GM18861 (cell line): Measurements from ENCODE around the gene BTBD19.
"Not testable (repeated sequence)": the region's sequence is repeated elsewhere in the genome, so short reads cannot be mapped to it uniquely, and the experiment has no call there.

Experiments
- ATAC-seq: cut with Tn5 transposase; IDR thresholded peaks from one replicate; pipeline ENCODE4 v1.9.1; 2021; ENCODE audit not compliant: unreplicated experiment

BTBD19 gene

DNA sequence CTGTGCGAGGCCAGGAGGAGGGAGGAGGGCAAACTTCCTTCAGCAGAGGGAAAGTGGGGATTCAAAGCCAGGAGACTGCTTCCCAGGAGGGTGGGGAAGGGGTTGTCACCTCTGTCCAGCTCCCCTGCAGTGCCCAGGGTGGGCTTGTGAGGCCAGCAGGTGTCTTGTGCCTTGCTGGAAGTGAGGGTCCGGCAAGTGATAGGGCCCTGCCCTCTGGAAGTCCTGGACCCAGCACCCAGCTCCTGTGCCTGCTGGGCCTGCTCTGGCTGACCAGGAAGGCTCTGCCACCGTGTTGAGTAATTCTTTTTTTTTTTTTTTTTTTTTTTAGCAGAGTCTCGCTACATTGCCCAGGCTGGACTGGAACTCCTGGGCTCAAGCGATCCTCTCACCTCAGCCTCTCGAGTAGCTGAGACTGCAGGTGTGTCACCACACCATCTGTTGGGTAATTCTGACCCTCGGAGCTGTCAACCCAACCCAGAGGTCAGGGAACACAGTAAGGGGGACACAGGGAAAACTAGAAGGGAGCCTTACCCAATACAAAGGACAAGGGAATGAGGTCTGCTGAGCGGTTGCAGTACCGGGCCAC is 21.4 kb upstream of the BTBD19 start:
- no peak for ATAC-seq

DNA sequence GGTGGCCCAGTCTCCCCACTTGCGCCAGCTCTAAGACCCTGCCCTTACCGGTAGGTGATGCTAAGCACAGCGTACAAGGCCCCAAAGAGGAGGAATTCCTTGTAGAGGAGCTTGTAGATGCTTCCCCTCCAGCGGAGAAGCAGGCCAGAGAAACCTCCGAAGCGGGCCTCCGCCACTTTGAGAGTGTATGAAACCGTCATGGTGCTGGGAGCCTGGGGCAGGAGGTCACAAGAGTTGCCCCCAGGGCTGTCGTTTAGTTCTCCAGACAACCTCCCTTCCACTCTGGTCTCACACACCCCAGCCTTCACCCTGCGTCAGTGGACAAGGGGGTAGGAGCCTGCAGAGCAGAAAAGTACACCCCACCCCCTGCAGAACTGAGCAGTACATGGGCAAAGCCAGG is 20.8 kb upstream of the BTBD19 start:
- no peak for ATAC-seq

DNA sequence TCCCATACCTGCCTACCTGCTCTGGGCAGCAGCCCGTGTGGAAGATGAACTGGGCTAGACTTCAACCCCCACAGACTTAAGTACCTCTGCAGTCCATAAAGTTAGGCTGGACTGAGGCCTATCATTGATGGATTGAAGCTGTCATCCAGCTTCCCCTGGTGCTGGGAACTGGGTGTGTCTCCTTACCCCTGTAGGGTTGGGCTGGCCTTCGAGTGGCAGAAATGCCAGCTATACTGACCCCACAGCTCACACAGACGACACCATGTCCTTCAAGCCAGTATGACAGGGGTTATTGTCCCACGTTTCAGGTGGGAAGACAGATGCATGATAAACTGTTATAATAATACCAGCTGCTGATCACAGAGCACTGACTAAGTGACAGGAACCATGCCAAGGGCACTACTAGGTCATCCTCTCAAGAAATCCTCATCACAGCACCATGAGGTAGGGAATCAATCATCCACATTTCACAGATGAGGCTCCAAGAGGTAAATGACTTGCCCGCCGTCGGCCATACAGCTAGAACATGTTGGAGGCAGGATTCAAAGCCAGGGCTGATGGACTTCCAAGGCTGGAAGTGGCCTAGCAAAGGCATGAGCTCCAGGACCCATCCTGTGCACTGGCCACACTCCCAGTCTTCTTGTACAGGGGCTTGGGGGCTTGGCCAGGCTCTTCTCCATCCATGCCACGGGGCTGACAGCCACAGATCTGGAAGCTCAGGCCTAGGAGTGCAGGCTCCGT is 20.0 kb upstream of the BTBD19 start, which contains the start of gene BEST4:
Gene BEST4, minus strand, starts transcription at position 51 of the 741 bp plus-strand sequence. CDS start 465 bp downstream, outside the sequence.
- no peak for ATAC-seq

DNA sequence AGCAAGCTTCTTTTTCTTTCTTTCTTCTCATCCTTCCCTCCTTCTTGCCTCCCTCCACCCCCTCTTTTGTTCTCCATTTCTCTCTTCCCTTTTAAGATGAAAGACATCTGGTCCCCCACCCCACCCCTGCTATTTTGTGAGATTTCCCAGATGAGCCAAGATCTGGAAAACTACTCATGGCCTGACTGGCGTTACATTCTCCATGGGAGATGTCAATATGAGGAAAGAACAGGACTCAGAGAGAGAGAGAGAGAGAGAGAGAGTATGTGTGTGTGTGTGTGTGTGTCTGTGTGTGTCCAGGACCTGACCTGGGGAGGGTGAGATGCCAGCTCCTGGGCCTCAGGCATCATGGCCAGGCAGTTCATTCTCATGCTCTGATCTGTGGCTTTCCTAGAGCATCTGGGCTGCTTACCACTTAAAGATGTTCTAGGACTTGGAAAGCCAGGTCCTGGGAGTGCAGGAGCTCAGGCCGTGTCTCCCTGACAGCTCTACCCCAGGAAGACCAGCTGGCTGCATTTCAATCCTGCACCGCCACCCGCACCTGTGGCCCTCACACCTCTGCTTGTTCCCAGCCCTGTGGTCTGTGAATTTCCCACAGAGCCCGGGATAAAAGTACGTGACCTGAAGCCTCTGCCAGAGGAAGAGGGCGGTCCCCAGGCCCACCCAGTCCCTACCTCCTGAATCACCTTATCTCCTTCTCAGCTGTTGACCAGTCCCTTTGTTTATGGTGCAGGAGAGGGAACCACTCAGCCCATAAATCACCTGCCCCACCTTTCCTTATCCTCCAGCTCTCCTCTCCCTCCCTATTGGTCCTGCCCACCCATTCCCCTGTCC is 17.1 kb upstream of the BTBD19 start:
- no peak for ATAC-seq

- no peak for ATAC-seq
Observed at GRCh38 chr1:44792736-44793502, 15.4 kb upstream of the BTBD19 start.

- not testable (repeated sequence) for ATAC-seq
Observed at GRCh38 chr1:44797886-44798285, 10.4 kb upstream of the BTBD19 start.

DNA sequence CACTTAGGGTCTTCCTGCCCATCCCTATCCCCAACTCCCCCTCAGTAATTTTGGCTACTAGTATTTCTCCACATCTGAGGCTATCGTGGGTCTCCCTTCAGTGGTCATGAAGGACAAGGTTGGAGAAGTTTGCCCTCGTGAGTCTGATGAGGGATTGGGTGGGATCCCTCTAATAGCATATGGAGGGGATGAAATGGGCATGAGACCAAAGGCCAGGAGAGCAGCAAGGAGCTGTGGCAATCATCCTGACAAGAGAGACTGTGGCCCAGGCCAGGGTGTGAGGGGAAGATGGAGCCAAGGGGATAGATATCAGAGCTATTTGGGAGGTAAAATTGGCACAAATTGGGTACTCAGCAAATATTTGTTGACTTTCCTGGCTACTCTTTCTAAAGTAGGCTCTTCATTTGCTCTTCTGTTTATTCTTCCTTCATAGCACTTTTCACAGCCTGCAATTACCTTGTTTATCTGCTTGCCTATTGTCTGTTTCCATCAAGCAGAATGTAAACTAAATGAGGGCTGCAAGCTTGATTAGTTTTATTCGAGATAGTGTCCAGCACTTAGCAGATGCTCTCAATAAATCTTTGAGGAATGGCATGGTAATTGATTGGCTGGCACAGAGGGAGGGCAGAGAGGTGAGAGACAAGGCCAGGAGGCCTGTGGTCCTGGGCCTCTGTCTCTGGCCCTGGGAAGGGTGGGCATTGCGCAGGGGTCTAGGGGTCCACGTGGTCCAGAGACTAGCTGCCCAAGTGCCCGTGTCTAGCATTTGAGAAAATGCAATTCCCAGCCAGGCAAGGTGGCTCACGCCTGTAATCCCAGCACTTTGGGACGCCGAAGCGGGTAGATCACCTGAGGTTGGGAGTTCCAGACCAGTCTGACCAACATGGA is 9.6 kb upstream of the BTBD19 start:
- no peak for ATAC-seq

GRCh38 chr1:44799770-44800584 is 8.3 kb upstream of the BTBD19 start, which contains the start of gene PLK3:
TSS of gene PLK3 (plus strand) at chr1:44800377. CDS start at chr1:44800464, 87 bp downstream.
- ATAC-seq = peak; percentile 71

DNA sequence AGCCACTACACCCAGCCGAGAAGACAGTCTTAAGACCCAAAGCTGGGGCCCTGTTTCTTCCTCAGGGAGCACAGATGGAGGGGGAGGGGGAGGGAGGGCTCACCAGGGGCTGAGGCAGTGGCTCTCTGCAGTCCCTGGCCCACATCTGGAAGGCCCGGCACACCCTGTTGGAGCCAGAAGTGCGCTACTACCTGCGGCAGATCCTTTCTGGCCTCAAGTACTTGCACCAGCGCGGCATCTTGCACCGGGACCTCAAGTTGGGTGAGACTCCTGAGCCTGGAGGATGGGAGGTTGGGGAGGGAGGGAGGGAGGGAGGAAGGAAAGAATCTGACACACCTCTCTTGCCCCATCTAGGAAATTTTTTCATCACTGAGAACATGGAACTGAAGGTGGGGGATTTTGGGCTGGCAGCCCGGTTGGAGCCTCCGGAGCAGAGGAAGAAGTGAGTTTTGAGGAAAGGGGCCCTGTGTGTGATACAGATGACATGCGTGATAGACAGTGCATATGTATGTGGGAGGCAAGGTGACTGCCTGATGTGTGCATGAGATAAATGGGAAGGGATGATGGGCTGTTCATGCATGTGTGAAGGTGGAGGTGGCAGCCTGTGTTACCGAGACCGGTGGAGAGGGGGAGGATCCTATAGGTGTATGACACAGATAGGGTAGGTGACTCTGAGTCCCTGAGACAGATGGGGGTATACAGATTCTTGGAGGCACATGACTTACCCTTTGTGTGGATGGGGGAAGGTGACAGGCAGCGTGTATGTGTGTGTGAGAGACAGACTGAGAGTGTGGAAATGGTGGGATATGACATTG is 6.6 kb upstream of the BTBD19 start:
- no peak for ATAC-seq

DNA sequence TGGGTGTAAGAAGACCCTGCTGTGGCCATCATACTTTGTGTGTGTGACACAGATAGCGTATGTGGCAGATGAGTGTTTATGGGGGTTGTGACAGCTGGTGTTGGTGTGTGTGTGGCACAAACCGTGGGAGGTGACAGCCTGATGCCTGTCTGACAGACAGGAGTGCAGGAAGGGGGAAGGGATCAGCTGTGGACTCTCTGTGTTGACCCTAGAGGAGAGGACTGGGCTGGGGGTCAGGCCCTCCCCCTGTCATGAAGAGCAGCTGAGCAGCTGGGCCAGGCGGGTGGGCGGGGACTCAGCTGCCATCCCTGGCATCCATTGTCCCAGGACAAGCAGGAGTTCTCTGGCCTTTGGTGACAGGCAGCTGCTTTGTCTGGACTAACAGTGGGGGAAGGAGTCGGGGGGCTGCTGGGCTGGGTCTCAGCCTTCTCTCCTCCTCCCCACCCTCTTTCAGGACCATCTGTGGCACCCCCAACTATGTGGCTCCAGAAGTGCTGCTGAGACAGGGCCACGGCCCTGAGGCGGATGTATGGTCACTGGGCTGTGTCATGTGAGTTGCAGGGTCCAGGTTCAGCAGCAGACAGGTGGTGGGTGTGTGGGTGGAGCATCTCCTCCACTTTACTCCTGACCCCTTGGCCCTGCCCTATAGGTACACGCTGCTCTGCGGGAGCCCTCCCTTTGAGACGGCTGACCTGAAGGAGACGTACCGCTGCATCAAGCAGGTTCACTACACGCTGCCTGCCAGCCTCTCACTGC is 5.8 kb upstream of the BTBD19 start:
- ATAC-seq = no peak

DNA sequence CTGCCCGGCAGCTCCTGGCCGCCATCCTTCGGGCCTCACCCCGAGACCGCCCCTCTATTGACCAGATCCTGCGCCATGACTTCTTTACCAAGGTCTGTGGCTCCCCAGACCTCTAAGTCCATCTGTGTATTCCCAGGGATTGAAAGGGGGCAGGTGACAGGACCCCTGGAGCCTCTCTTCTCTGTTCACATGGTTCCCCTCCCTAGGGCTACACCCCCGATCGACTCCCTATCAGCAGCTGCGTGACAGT is 5.3 kb upstream of the BTBD19 start:
- no peak for ATAC-seq

DNA sequence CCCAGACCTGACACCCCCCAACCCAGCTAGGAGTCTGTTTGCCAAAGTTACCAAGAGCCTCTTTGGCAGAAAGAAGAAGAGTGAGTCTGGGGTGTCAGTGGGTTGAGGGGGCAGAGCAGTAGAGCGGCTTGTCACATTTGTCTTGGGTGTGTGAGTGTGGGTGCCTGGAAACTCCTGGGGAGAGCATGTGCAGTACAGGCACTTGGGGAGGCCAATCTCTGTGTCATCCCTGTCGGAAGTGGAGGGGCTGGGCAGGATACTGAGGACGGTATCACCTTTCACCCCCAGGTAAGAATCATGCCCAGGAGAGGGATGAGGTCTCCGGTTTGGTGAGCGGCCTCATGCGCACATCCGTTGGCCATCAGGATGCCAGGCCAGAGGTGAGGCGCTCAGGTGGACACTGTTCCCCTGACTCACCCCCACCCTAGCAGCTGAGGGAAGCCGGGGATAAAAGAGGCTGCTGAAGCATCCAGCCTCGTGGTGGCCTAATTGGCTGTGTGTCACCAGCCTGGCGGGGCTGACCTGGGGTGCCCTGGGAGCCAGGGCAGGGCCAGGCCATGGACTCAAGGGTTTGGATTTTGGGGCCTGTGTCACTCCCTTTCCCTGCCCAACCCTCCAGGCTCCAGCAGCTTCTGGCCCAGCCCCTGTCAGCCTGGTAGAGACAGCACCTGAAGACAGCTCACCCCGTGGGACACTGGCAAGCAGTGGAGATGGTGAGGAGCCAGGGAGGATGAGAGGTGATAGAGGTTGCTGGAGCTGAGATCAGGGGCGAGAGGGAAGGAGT is 4.8 kb upstream of the BTBD19 start:
- no peak for ATAC-seq

DNA sequence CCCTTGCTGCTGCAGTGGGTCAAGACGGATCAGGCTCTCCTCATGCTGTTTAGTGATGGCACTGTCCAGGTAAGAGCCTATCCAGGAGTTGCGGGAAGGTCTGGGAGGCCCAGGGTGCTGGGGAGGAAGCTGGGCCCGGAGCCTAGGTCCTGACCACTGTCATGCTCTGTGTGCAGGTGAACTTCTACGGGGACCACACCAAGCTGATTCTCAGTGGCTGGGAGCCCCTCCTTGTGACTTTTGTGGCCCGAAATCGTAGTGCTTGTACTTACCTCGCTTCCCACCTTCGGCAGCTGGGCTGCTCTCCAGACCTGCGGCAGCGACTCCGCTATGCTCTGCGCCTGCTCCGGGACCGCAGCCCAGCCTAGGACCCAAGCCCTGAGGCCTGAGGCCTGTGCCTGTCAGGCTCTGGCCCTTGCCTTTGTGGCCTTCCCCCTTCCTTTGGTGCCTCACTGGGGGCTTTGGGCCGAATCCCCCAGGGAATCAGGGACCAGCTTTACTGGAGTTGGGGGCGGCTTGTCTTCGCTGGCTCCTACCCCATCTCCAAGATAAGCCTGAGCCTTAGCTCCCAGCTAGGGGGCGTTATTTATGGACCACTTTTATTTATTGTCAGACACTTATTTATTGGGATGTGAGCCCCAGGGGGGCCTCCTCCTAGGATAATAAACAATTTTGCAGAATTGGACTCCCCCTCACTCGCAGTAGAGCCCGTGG is 2.9 kb upstream of the BTBD19 start:
- no peak for ATAC-seq

DNA sequence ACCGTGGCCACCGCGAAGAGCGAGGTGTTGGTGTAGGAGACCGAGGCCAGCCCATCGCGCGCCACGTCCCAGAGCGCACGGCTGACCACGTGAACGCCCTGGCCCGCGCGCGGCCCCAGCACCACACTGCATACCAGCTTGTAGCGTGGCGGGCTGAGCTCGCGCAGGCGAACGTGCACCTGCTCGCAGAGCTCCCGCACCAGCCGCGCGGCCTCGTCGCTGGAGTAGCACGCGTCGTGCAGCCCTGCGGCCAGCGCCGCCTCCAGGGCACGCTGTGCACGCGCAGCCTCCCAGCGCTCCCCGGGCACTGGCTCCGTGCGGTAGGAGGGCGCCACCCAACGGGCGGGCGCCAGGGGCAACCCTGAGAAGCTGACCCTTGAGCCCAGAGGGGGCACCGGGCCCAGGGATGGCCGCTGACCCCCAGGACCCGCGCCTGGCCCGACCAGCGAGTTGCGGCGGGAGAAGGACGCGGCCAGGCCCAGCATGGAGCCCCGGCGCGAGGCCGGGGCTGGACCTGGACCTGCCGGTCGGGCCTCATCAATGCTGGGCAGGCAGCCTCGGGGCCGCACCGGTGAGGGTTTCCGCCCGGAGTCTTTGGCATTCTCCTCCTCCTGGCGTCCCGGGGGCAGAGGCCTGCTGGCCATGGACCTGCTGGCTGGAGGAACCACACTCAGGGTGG is 2.2 kb upstream of the BTBD19 start:
- ATAC-seq = no peak

DNA sequence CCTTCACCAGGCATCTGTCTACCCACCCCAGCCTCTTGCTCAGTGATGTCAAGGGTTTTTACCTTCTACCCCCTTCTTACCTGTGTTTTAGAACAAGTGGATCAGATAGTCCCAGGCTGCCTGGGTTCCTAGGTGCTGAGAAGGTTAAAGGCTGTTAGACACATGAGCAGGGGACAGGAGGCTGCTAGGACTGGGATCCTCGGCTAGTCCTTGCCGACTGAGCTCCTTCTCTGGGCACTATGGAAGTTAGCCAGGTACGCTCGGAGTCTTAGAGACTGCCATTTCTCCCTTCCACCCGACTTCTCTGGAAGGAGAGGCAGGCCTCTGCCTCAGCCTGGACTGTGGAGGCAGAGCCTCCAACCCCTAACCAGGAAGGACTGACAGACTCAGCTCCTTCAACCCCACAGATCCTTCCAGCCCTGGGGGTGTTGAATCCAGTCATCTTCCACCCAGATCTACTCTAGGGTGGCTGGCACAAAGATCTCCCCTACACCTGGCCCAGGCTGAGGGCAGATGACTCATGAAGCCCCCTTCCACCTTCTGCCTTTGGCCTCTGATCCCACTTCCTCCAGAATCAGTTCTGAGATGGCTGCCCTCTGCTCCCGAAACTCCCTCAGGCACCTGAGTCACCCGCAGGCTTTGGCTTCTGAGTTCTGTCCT is 1.5 kb upstream of the BTBD19 start, which contains the start of gene DYNLT4:
Gene DYNLT4, minus strand, starts transcription at position 648 of the 660 bp plus-strand sequence. CDS start 683 bp downstream, outside the sequence.
- ATAC-seq = no peak
